Fibroblast of the conjunctiva (primary cell): ENCODE results near the gene TAF8.

ENCODE experiments used
- DNase-seq: peaks from one replicate; pipeline ENCODE4 v3.0.0-alpha.2; 2010; ENCODE audit warnings: low read depth

Gene TAF8

GRCh38 chr6:42100029-42100901, 49.9 kb downstream of the TAF8 start:
- DNase-seq, result no peak

- DNase-seq, result no peak
These were observed 50.9 kb downstream of the TAF8 start for GRCh38 chr6:42101186-42101657.

GRCh38 chr6:42103216-42103615, 52.9 kb downstream of the TAF8 start:
- DNase-seq, result no peak

- DNase-seq, result no peak
These were observed 53.4 kb downstream of the TAF8 start for GRCh38 chr6:42103753-42104094.

GRCh38 chr6:42104095-42104803, 53.9 kb downstream of the TAF8 start:
- no peak for DNase-seq

GRCh38 chr6:42104804-42105125, 54.4 kb downstream of the TAF8 start:
- no peak for DNase-seq

GRCh38 chr6:42105156-42105648, 54.9 kb downstream of the TAF8 start:
- no peak for DNase-seq

GRCh38 chr6:42105709-42106108, 55.4 kb downstream of the TAF8 start:
- no peak for DNase-seq

- DNase-seq, result no peak
These were observed 56.0 kb downstream of the TAF8 start for GRCh38 chr6:42106112-42107023.

GRCh38 chr6:42108071-42108470, 57.7 kb downstream of the TAF8 start:
- no peak for DNase-seq

- no peak for DNase-seq
These were observed 60.4 kb downstream of the TAF8 start for GRCh38 chr6:42110683-42111082.

- no peak for DNase-seq
These were observed 62.0 kb downstream of the TAF8 start for GRCh38 chr6:42112351-42112750.

GRCh38 chr6:42113936-42114636, 63.8 kb downstream of the TAF8 start:
- DNase-seq, result no peak

- DNase-seq, result no peak
These were observed 67.5 kb downstream of the TAF8 start for GRCh38 chr6:42117843-42118161.

- no peak for DNase-seq
These were observed 68.1 kb downstream of the TAF8 start for GRCh38 chr6:42118162-42119001.

GRCh38 chr6:42120895-42121865, 70.9 kb downstream of the TAF8 start:
- DNase-seq, result no peak

GRCh38 chr6:42123379-42124103, 73.2 kb downstream of the TAF8 start:
- no peak for DNase-seq

- DNase-seq, result no peak
These were observed 74.0 kb downstream of the TAF8 start for GRCh38 chr6:42124223-42124836.

GRCh38 chr6:42125231-42125630, 74.9 kb downstream of the TAF8 start:
- DNase-seq, result no peak
